Measurements from ENCODE around the gene AIRE.
"Not testable (repeated sequence)": the region's sequence is repeated elsewhere in the genome, so short reads cannot be mapped to it uniquely, and the experiment has no call there.

AIRE gene

GRCh38 chr21:44285138-44285992 lies at the start of gene AIRE:
AIRE (plus strand) TSS chr21:44285876; CDS start chr21:44286007, 131 bp downstream.
- no peak for DNase-seq (ENCODE audit: low spot score)
- TF ChIP-seq CTCF (IDR thresholded peaks at IDR 0.05; ENCODE audit: extremely low read depth, insufficient read depth, missing control alignments), result no peak
- in situ Hi-C loops (cut with MboI; ENCODE audit: low pct_unique_long_range_greater_than_20kb, low sequenced_read_pairs, unreplicated experiment), result loop anchor here (25.0 kb wide), 1 partner anchor 198 kb away; no protein-coding TSS in a partner anchor

- DNase-seq (ENCODE audit: low spot score); in situ Hi-C loops (cut with MboI; ENCODE audit: low pct_unique_long_range_greater_than_20kb, low sequenced_read_pairs, unreplicated experiment): not testable (repeated sequence)
Observed at GRCh38 chr21:44240353-44240752, 45.3 kb upstream of the AIRE start.

- in situ Hi-C loops (cut with MboI; ENCODE audit: low pct_unique_long_range_greater_than_20kb, low sequenced_read_pairs, unreplicated experiment); DNase-seq (ENCODE audit: low spot score): not testable (repeated sequence)
Observed at GRCh38 chr21:44240842-44241241, 44.8 kb upstream of the AIRE start, which contains the start of gene ICOSLG. ICOSLG (minus strand) TSS chr21:44240943; CDS start chr21:44240817, 126 bp downstream.

GRCh38 chr21:44241281-44241680 lies 44.4 kb upstream of the AIRE start:
- DNase-seq (ENCODE audit: low spot score); in situ Hi-C loops (cut with MboI; ENCODE audit: low pct_unique_long_range_greater_than_20kb, low sequenced_read_pairs, unreplicated experiment): not testable (repeated sequence)

- in situ Hi-C loops (cut with MboI; ENCODE audit: low pct_unique_long_range_greater_than_20kb, low sequenced_read_pairs, unreplicated experiment), result not testable (repeated sequence)
Observed at GRCh38 chr21:44243980-44244379, 41.7 kb upstream of the AIRE start.

GRCh38 chr21:44247904-44248303 lies 37.8 kb upstream of the AIRE start:
- in situ Hi-C loops (cut with MboI; ENCODE audit: low pct_unique_long_range_greater_than_20kb, low sequenced_read_pairs, unreplicated experiment); DNase-seq (ENCODE audit: low spot score): not testable (repeated sequence)

More at GRCh38 chr21:44243980-44244379, 41.7 kb upstream of the AIRE start:
- DNase-seq (ENCODE audit: low spot score), result not testable (repeated sequence)

- in situ Hi-C loops (cut with MboI; ENCODE audit: low pct_unique_long_range_greater_than_20kb, low sequenced_read_pairs, unreplicated experiment); DNase-seq (ENCODE audit: low spot score): not testable (repeated sequence)
Observed at GRCh38 chr21:44249204-44250037, 36.3 kb upstream of the AIRE start.

- TF ChIP-seq CTCF (IDR thresholded peaks at IDR 0.05; ENCODE audit: extremely low read depth, insufficient read depth, missing control alignments), result no peak
- no peak for DNase-seq (ENCODE audit: low spot score)
- in situ Hi-C loops (cut with MboI; ENCODE audit: low pct_unique_long_range_greater_than_20kb, low sequenced_read_pairs, unreplicated experiment), result no loop called here
Observed at GRCh38 chr21:44253832-44254710, 31.6 kb upstream of the AIRE start.

- in situ Hi-C loops (cut with MboI; ENCODE audit: low pct_unique_long_range_greater_than_20kb, low sequenced_read_pairs, unreplicated experiment), result no loop called here
- TF ChIP-seq CTCF (IDR thresholded peaks at IDR 0.05; ENCODE audit: extremely low read depth, insufficient read depth, missing control alignments), result no peak
- DNase-seq (ENCODE audit: low spot score), result no peak
Observed at GRCh38 chr21:44255511-44255981, 30.1 kb upstream of the AIRE start.

All from GM13977 (cell line).